DND-41 (cell line): ENCODE measurements around the gene CARM1.

Experiments used
- ATAC-seq: fragments of 200-7000 bp; cut with Tn5 transposase; 3 replicates; pipeline ENCODE4 v1.9.1; 2021; ENCODE audit warnings: low read depth; ENCODE audit not compliant: insufficient read depth
- DNase-seq: peaks from one replicate; pipeline ENCODE4 v3.0.0-alpha.2; 2020
- H2AFZ ChIP-seq: 2 replicates; pipeline ENCODE4 v1.6.0; 2012; ENCODE audit warnings: low read depth, low read length
- H3K27ac ChIP-seq: 2 replicates; pipeline ENCODE4 v1.5.1; 2012; ENCODE audit warnings: low read length, inconsistent platforms
- H3K27me3 ChIP-seq: fragments of 200-600 bp; sonication (generic); 2 replicates; pipeline ENCODE4 v1.6.0; 2012; ENCODE audit warnings: low read length, mild to moderate bottlenecking, inconsistent platforms; ENCODE audit not compliant: insufficient read depth, poor library complexity
- H3K36me3 ChIP-seq: 2 replicates; pipeline ENCODE4 v1.5.1; 2012; ENCODE audit warnings: low read length, inconsistent platforms; ENCODE audit not compliant: insufficient read depth
- H3K4me1 ChIP-seq: 2 replicates; pipeline ENCODE4 v1.5.1; 2012; ENCODE audit warnings: mild to moderate bottlenecking, low read length; ENCODE audit not compliant: insufficient read depth
- H3K4me2 ChIP-seq: 2 replicates; pipeline ENCODE4 v1.6.0; 2012; ENCODE audit warnings: mild to moderate bottlenecking, moderate library complexity, low read length, inconsistent platforms; ENCODE audit not compliant: insufficient read depth
- H3K4me3 ChIP-seq, 2 experiments: fragments of 200-600 bp in 1 of 2; shearing (Covaris generic) in 1 of 2; 2 replicates each; pipeline ENCODE4 v1.5.1; 2012 to 2016; ENCODE audit warnings: inconsistent platforms in 2 of 2, low read length in 2 of 2, mild to moderate bottlenecking in 2 of 2, low read depth in 1 of 2, moderate library complexity in 1 of 2
- H3K79me2 ChIP-seq: 2 replicates; pipeline ENCODE4 v1.6.0; 2012; ENCODE audit warnings: low read length, inconsistent platforms; ENCODE audit not compliant: insufficient read depth
- H3K9ac ChIP-seq: 2 replicates; pipeline ENCODE4 v1.6.0; 2012; ENCODE audit warnings: low read depth, mild to moderate bottlenecking, inconsistent platforms, low read length, moderate library complexity
- H3K9me3 ChIP-seq: 2 replicates; pipeline ENCODE4 v1.5.1; 2012; ENCODE audit warnings: low read length, moderate library complexity, mild to moderate bottlenecking, inconsistent platforms; ENCODE audit not compliant: insufficient read depth, severe bottlenecking
- H4K20me1 ChIP-seq: 2 replicates; pipeline ENCODE4 v1.6.0; 2012; ENCODE audit warnings: low read length; ENCODE audit not compliant: insufficient read depth
- EZH2 ChIP-seq: IDR thresholded peaks from 3 replicates; pipeline ENCODE4 v1.6.1; 2012; ENCODE audit warnings: borderline replicate concordance, low read depth, mild to moderate bottlenecking, moderate library complexity, low read length, inconsistent platforms; ENCODE audit not compliant: severe bottlenecking
- TF ChIP-seq, protein P1 (sequence below): IDR thresholded peaks from 2 replicates; pipeline ENCODE4 v1.5.1; 2012; ENCODE audit warnings: borderline replicate concordance, low read length, moderate library complexity, mild to moderate bottlenecking; ENCODE audit not compliant: poor library complexity, severe bottlenecking; ENCODE audit errors: extremely low read depth

CARM1 gene

DNA sequence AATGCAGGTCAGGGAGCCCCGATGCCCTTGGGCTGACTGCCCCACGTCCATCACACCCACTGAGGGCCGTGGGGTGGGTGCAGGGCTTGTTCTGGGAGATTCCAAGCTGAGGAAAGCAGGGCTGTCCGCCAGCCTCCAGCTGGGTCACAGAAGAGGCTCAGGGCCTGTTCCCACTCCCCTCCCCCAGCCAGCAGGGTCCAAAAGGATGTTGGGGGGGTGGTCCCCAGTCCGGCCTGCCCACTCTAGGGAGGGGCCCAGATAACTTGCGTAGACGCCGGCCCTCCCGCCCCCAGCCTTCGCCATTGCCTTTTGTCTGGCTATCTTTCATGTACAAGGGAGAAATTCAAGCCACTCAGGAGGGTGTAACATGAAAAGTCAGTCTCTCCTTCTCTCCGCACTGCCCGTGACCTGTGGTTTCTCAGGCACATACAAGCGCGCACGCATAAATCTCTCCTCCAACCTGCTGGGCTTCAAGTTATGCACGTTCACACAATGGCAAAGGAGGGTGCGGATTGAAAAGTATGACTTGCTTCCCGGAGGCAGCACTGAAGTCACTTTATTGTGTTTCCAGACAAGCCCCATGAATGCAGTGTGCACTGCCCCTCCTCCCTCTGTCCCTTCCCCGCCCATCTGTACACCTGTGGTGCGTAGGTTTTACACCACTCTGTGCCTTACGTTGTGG lies 20.2 kb downstream of the CARM1 start:
- Histone ChIP-seq H4K20me1 (peaks cover 66% of the 10 kb centered on the region), H3K27me3 (no peaks in the 10 kb centered on the region), H3K36me3 (peaks cover 5% of the 10 kb centered on the region; the same call in 1 of the 2 replicates), H2AFZ (no peak overlapping the region), H3K27ac (no peak overlapping the region), H3K4me3 (no peak overlapping the region), H3K4me2 (no peak overlapping the region), H3K4me1 (no peaks in the 10 kb centered on the region), H3K9ac (no peak overlapping the region), H3K9me3 (no peaks in the 10 kb centered on the region), H3K79me2 (peaks cover 82% of the 10 kb centered on the region)
- ATAC-seq (no peak), DNase-seq (no peak)
- TF ChIP-seq, protein P1, sequence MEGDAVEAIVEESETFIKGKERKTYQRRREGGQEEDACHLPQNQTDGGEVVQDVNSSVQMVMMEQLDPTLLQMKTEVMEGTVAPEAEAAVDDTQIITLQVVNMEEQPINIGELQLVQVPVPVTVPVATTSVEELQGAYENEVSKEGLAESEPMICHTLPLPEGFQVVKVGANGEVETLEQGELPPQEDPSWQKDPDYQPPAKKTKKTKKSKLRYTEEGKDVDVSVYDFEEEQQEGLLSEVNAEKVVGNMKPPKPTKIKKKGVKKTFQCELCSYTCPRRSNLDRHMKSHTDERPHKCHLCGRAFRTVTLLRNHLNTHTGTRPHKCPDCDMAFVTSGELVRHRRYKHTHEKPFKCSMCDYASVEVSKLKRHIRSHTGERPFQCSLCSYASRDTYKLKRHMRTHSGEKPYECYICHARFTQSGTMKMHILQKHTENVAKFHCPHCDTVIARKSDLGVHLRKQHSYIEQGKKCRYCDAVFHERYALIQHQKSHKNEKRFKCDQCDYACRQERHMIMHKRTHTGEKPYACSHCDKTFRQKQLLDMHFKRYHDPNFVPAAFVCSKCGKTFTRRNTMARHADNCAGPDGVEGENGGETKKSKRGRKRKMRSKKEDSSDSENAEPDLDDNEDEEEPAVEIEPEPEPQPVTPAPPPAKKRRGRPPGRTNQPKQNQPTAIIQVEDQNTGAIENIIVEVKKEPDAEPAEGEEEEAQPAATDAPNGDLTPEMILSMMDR = no peak
- TF ChIP-seq EZH2 = no peak

DNA sequence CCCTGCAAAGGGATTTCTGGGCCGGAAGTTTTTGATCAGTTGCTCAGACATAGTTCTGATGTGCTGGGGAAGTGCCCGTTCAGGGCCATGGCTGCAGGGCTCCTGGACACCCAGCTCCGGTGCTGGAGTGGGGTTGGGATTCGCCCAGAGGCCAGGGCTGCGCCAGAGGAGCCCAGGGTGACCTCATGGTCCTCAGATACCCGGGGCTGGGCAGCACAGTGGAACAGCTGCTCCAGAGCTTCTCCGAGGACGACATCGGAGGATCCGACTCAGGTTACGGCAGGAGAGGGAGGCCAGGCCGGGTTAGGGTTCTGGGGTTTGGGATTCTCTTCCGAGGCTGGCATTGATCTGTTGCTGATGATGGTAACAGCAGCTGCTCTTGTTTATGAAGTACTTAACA lies 20.9 kb downstream of the CARM1 start:
- ATAC-seq (no peak), DNase-seq (no peak)
- Histone ChIP-seq H3K9ac (no peak overlapping the region), H3K27ac (no peak overlapping the region), H4K20me1 (peaks cover 67% of the 10 kb centered on the region), H2AFZ (no peak overlapping the region), H3K4me2 (no peak overlapping the region), H3K9me3 (no peaks in the 10 kb centered on the region), H3K27me3 (no peaks in the 10 kb centered on the region), H3K4me1 (no peaks in the 10 kb centered on the region), H3K79me2 (peaks cover 82% of the 10 kb centered on the region), H3K4me3 (no peak overlapping the region), H3K36me3 (peaks cover 6% of the 10 kb centered on the region; the same call in 1 of the 2 replicates)
- TF ChIP-seq EZH2 = no peak
- TF ChIP-seq, protein P1 = no peak

DNA sequence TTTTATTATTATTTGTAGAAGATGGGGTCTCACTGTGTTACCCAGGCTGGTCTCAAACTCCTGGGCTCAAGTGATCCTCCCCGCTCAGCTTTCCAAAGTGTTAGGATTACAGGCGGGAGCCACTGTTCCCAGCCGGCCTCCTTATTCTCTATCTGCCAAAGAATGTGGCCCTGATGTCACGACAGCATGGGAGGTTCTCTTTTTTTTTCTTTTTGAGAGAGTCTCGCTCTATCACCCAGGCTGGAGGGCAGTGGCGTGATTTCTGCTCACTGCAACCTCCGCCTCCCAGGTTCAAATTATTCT lies 23.5 kb downstream of the CARM1 start:
- Histone ChIP-seq H3K27ac (no peak overlapping the region), H4K20me1 (peaks cover 70% of the 10 kb centered on the region), H3K4me3 (no peak overlapping the region), H2AFZ (no peak overlapping the region), H3K9ac (no peak overlapping the region), H3K4me2 (no peak overlapping the region), H3K4me1 (no peaks in the 10 kb centered on the region), H3K27me3 (no peaks in the 10 kb centered on the region), H3K36me3 (peaks cover 6% of the 10 kb centered on the region; the same call in 1 of the 2 replicates), H3K79me2 (peaks cover 77% of the 10 kb centered on the region), H3K9me3 (no peaks in the 10 kb centered on the region)
- ATAC-seq (no peak), DNase-seq (no peak)
- no peak for TF ChIP-seq EZH2
- TF ChIP-seq, protein P1 = no peak

DNA sequence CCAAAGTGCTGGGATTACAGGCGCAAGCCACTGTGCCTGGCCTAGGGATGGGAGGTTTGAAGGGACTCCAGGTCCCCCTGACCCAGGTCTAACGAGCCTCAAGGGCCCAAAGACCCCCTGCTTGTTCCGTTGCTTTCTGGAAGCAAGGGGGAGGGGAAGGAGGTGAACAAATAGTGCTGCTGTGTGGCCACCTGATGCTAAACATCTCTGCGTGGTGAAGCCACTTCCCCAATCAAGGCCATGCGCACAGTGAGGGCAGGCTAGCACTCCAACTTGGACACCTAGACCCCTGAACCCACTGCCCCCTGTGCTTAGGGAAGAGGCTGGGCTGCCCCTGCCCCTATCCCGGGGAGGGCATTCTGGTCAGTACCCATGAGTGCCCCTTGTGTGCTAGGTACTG lies 24.0 kb downstream of the CARM1 start:
- no peak overlapping the region for H3K4me3 ChIP-seq
- ATAC-seq = no peak
- peaks cover 70% of the 10 kb centered on the region for H4K20me1 ChIP-seq
- H2AFZ ChIP-seq = no peak overlapping the region
- peaks cover 80% of the 10 kb centered on the region for H3K79me2 ChIP-seq
- DNase-seq = no peak
- no peaks in the 10 kb centered on the region for H3K27me3 ChIP-seq
- no peak overlapping the region for H3K9ac ChIP-seq
- H3K4me1 ChIP-seq = no peaks in the 10 kb centered on the region
- no peaks in the 10 kb centered on the region for H3K9me3 ChIP-seq
- peaks cover 6% of the 10 kb centered on the region; the same call in 1 of the 2 replicates for H3K36me3 ChIP-seq
- TF ChIP-seq, protein P1 = no peak
- TF ChIP-seq EZH2 = no peak
- H3K4me2 ChIP-seq = no peak overlapping the region
- no peak overlapping the region for H3K27ac ChIP-seq
